Measurements from ENCODE around the gene TMEM127.

DNA sequence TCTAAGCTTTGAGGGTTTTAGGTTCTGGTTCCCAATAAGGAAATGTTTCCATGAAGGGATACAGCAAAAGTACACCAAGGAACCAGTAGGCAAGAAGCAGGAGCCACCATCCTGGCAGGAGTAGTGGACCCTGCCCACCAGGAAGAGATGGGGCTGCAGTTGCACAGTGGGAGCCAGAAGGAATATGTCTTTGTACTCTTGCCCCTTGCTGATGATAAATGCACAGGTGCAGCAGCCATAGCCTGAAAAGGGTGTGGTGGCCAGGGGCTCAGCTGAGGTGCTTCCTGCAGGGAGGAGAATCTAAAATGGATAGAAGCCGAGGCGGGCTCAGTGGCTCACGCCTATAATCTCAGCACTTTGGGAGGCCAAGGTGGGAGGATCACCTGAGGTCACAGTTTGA lies 27.5 kb downstream of the TMEM127 start:
- TF ChIP-seq ZNF274 (IDR thresholded peaks at IDR 0.05; ENCODE audit: low read depth, low read length) (no peak), SUZ12 (IDR thresholded peaks at IDR 0.05; ENCODE audit: extremely low read depth, insufficient read depth, insufficient read length) (no peak)

Data from NT2/D1 (cell line).